Measurements from ENCODE around the gene CACNA1I. TPM values are rescaled to one million over a fixed set of nuclear protein-coding genes. Genes with fewer than 3 reads are reported as not detected.

The CACNA1I gene
- total RNA-seq, 6 experiments from 2014 or later: not detected

- no peak for TF ChIP-seq CTCF (IDR thresholded peaks at IDR 0.05)
- no peak for DNase-seq
- H3K36me3 Mint-ChIP-seq (ENCODE audit: low read depth): no peaks in the 10 kb centered on the region
- no peak overlapping the region for H3K27ac Mint-ChIP-seq
- H3K27me3 Mint-ChIP-seq (ENCODE audit: insufficient read depth): peaks cover 42% of the 10 kb centered on the region
- H3K9me3 Mint-ChIP-seq: no peaks in the 10 kb centered on the region
- H3K4me3 Mint-ChIP-seq: no peak overlapping the region
- no peaks in the 10 kb centered on the region for H3K4me1 Mint-ChIP-seq (ENCODE audit: low read depth)
Measured at GRCh38 chr22:39628563-39629080, 58.1 kb downstream of the CACNA1I start.

GRCh38 chr22:39629851-39630250 is 59.3 kb downstream of the CACNA1I start:
- Mint-ChIP-seq H3K9me3 (no peaks in the 10 kb centered on the region), H3K27ac (no peak overlapping the region), H3K4me1 (ENCODE audit: low read depth) (peaks cover 7% of the 10 kb centered on the region), H3K27me3 (ENCODE audit: insufficient read depth) (peaks cover 41% of the 10 kb centered on the region), H3K4me3 (no peak overlapping the region), H3K36me3 (ENCODE audit: low read depth) (no peaks in the 10 kb centered on the region)
- TF ChIP-seq CTCF (IDR thresholded peaks at IDR 0.05): no peak
- DNase-seq: no peak

- H3K9me3 Mint-ChIP-seq: no peaks in the 10 kb centered on the region
- no peak overlapping the region for H3K4me3 Mint-ChIP-seq
- DNase-seq: no peak
- no peak for TF ChIP-seq CTCF (IDR thresholded peaks at IDR 0.05)
- H3K27me3 Mint-ChIP-seq (ENCODE audit: insufficient read depth): peaks cover 34% of the 10 kb centered on the region
- H3K4me1 Mint-ChIP-seq (ENCODE audit: low read depth): peaks cover 15% of the 10 kb centered on the region
- no peaks in the 10 kb centered on the region for H3K36me3 Mint-ChIP-seq (ENCODE audit: low read depth)
- H3K27ac Mint-ChIP-seq: no peak overlapping the region
Measured at GRCh38 chr22:39630721-39631120, 60.2 kb downstream of the CACNA1I start.

GRCh38 chr22:39631381-39632286 is 61.1 kb downstream of the CACNA1I start:
- no peaks in the 10 kb centered on the region for H3K36me3 Mint-ChIP-seq (ENCODE audit: low read depth)
- peaks cover 21% of the 10 kb centered on the region for H3K4me1 Mint-ChIP-seq (ENCODE audit: low read depth)

More at GRCh38 chr22:39631381-39632286, 61.1 kb downstream of the CACNA1I start:
- H3K27me3 Mint-ChIP-seq (ENCODE audit: insufficient read depth): peaks cover 38% of the 10 kb centered on the region
- H3K9me3 Mint-ChIP-seq: no peaks in the 10 kb centered on the region
- H3K4me3 Mint-ChIP-seq: no peak overlapping the region
- TF ChIP-seq CTCF (IDR thresholded peaks at IDR 0.05): no peak
- no peak for DNase-seq
- no peak overlapping the region for H3K27ac Mint-ChIP-seq
